ENCODE results near the gene CFD.

CFD gene

DNA sequence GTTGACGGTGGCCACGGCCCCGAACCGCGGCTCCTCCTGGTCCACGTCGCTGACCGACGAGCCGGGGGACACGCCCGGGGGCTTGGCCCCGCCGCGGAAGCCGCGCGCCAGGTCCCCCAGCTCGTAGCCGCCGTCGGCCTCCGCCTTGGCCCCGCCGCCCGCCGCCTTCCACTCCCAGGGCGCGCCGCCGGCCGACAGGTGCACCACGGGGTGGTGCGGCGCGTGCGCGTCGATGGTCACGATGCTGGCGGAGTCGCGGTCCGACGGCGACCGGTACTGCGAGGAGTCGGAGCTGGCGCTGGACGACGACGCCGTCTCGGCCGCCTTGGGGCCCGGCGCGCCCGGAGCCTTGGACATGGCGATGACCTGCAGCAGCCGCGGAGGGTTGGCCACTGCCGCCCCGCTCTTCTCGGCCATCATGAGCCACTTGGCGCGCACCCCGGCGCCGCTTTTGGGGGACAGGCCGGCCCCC, 46.7 kb upstream of the CFD start:
- DNase-seq (ENCODE audit: low read depth), result no peak
- TF ChIP-seq, protein P1, sequence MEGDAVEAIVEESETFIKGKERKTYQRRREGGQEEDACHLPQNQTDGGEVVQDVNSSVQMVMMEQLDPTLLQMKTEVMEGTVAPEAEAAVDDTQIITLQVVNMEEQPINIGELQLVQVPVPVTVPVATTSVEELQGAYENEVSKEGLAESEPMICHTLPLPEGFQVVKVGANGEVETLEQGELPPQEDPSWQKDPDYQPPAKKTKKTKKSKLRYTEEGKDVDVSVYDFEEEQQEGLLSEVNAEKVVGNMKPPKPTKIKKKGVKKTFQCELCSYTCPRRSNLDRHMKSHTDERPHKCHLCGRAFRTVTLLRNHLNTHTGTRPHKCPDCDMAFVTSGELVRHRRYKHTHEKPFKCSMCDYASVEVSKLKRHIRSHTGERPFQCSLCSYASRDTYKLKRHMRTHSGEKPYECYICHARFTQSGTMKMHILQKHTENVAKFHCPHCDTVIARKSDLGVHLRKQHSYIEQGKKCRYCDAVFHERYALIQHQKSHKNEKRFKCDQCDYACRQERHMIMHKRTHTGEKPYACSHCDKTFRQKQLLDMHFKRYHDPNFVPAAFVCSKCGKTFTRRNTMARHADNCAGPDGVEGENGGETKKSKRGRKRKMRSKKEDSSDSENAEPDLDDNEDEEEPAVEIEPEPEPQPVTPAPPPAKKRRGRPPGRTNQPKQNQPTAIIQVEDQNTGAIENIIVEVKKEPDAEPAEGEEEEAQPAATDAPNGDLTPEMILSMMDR (IDR thresholded peaks at IDR 0.05; ENCODE audit: low read depth, low read length, missing control alignments), result no peak
- in situ Hi-C loops (cut with HindIII; ENCODE audit: low sequenced_read_pairs), result no loop called here

DNA sequence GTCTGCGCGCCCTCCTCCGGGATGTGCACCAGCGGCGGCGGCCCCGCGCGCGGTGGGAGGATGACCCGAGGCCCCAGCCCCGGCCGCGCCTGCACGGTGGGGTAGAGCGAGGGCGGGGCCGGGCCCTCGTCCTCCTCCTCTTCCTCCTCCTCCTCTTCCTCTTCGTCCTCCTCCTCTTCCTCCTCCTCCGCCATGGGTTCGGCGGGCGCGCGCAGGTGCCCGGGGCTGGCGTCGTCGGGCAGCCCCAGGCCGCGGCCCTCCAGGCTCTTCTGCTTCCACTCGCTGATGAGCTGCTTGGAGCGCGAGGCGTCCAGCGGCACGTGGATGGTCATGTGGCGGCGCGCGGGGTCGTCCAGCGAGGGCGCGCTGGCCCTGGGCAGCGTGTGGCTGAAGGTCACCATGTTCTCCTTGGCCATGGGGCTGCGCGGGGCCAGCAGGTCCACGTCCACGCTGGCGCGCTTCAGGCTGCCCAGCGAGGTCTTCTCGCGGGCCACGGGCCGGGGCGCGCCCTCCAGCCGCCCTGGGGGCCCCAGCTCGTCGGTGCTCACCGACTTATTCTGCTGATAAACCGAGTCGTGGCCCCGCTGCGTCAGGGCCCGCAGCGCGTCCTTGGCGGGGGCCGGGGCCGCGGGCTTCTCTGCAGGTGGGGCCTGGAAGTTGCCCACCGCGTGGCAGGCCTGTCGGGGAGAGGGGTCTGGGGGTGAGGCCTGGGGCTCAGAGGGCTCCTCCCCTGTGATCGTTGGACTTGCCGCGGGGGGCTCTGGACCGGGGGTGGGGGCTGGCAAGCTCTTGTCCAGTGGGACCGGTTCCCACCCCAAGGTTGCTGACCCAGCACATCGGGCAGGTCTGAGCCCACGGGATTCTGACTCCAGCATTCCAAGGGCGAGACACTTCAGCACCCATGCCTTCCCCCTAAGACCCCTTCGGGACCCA, 46.0 kb upstream of the CFD start:
- H3K4me3 ChIP-seq (ENCODE audit: low read depth, low read length), result no peak overlapping the region
- TF ChIP-seq, protein P1 (IDR thresholded peaks at IDR 0.05; ENCODE audit: low read depth, low read length, missing control alignments), result no peak
- DNase-seq (ENCODE audit: low read depth), result no peak
- in situ Hi-C loops (cut with HindIII; ENCODE audit: low sequenced_read_pairs), result no loop called here

More for the DNA sequence above, 46.7 kb upstream of the CFD start:
- H3K4me3 ChIP-seq (ENCODE audit: low read depth, low read length), result no peak overlapping the region

DNA sequence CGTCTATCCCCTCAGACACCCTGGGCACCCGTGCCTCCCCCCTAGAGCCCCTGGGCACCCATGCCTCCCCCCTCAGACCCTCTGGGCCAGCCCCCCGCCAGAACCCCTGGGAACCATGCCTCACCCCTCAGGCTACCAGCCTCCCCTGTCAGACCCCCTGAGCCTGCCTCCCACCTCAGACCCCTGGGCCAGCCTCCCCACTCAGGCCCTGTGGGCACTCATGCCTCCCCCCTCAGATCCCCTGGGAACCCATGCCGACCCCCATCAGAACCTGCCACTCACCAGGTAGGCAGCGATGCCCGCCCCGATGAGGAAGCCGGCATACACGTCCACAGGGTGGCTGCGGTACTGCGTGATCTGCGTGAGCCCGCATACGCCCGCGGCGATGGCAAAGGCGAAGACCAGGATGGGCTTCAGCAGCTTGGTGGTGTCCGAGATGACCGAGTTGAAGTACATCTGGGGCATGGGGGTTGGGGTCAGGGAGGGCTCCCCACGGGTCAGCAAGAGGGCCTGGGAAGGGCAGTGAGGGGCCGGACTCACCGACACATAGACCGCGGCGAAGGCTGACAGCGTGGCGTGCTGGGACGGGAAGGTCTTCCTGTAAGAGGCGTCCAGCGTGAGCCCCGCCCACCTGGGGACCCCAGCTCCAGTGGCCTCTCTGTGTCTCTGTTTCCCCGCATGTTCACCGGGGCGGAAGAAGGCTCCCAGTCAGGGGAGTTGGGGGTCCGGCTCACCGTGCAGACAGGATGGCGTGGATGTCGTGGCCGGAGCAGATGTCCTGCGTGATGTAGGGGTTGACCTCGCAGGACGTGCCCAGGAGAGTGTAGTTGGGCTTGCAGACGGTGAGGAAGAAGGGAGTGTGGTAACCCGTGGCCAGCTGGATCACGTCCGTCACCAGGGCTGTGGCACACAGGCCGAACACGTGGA, 45.0 kb upstream of the CFD start:
- H3K4me3 ChIP-seq (ENCODE audit: low read depth, low read length), result no peak overlapping the region
- in situ Hi-C loops (cut with HindIII; ENCODE audit: low sequenced_read_pairs), result no loop called here
- TF ChIP-seq, protein P1 (IDR thresholded peaks at IDR 0.05; ENCODE audit: low read depth, low read length, missing control alignments), result no peak
- no peak for DNase-seq (ENCODE audit: low read depth)

DNA sequence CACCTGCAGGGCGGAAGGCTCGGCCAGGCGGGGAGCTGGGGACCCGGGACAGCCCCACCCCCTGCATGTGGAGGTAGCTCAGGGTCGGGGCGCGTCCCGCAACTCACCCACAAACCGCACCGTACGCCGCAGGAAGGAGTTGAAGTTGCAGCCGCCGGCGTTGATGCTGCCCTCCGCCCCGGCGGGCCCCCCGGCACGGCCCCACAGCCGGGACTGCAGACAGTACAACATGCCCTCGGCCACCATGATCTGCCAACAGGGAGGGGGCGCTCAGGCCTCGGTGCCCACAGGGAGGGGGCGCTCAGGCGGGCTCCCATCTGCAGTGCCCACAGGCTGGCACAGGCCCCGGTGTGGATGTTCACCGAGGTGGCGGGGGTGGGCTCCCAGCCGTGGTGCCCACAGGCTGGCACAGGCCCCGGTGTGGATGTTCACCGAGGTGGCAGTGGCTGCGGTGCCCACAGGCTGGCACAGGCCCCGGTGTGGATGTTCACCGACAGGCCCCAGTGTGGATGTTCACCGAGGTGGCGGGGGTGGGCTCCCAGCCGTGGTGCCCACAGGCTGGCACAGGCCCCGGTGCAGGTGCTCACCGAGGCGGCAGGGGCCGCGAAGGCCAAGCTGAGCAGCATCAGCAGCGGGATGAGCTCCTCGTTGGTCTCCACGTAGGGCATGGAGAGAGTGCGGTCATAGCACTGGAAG, 44.2 kb upstream of the CFD start:
- DNase-seq (ENCODE audit: low read depth), result no peak
- no peak overlapping the region for H3K4me3 ChIP-seq (ENCODE audit: low read depth, low read length)
- TF ChIP-seq, protein P1 (IDR thresholded peaks at IDR 0.05; ENCODE audit: low read depth, low read length, missing control alignments), result no peak
- in situ Hi-C loops (cut with HindIII; ENCODE audit: low sequenced_read_pairs), result no loop called here

DNA sequence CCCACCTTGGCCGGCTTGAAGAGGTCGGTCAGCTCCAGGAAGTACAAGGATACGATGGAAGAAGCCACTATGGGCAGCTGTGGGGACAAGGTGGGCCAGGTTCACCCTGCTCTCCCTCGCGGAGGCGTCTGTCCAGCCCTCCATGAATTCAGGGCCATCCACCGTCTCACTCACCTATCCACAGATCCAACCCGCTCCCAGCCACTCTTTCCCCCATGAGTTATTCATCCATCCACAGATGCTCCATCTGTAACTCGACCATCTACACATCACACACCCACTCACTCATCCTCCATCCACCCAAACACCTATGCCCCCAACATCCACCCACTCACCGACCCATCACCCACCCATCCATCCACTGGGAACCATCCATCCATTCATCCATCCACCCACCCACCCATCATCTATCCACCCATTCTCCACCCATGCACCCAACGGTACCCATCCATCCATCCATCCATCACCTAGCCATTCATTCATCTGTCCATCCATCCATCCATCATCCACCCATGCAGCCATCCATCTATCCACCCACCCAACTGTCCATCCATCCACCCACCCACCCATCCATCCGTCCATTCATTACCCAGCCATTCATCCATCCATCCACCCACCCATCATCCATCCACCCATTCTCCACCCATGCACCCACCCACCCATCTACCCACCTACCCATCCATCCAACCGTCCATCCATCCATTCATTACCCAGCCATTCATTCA, 43.5 kb upstream of the CFD start:
- TF ChIP-seq, protein P1 (IDR thresholded peaks at IDR 0.05; ENCODE audit: low read depth, low read length, missing control alignments), result no peak
- H3K4me3 ChIP-seq (ENCODE audit: low read depth, low read length), result no peak overlapping the region
- DNase-seq (ENCODE audit: low read depth), result no peak
- in situ Hi-C loops (cut with HindIII; ENCODE audit: low sequenced_read_pairs), result no loop called here
